Natural killer cell treated with Interleukin-12 subunit alpha and Interleukin-12 subunit beta and Interleukin-15 and Interleukin-18, amount 100 ng/mL, for 72 hours (primary cell): ENCODE data around the gene GABRP. TPM values are rescaled to one million over a fixed set of nuclear protein-coding genes. Genes with fewer than 3 reads are reported as not detected.

Experiments
- ATAC-seq, 2 donors: fragments of 150-1000 bp; cut with Tn5 transposase in 1 of 2; sonication (Bioruptor Pico), chemical (Tn5 transposase) in 1 of 2; 2 replicates each; pipeline ENCODE4 v1.10.0; 2021
- DNase-seq: peaks from one replicate; pipeline ENCODE4 v3.0.0; 2022; ENCODE audit warnings: low spot score
- H3K27ac Mint-ChIP-seq, 2 donors: 1 replicate in 1 of 2; 2 replicates in 1 of 2; pipeline ENCODE4 v1.8.0; 2022; ENCODE audit warnings: mixed read lengths in 2 of 2, mild to moderate bottlenecking in 1 of 2, moderate library complexity in 1 of 2
- H3K27me3 Mint-ChIP-seq, 2 donors: 1 replicate in 1 of 2; 2 replicates in 1 of 2; pipeline ENCODE4 v1.8.0; 2022; ENCODE audit warnings: mixed read lengths in 2 of 2
- H3K36me3 Mint-ChIP-seq: one replicate; pipeline ENCODE4 v1.8.0; 2022; ENCODE audit warnings: mixed read lengths
- H3K4me1 Mint-ChIP-seq, 2 donors: 1 replicate in 1 of 2; 2 replicates in 1 of 2; pipeline ENCODE4 v1.8.0; 2022; ENCODE audit warnings: low read depth in 2 of 2, mixed read lengths in 2 of 2, mild to moderate bottlenecking in 1 of 2
- H3K4me3 Mint-ChIP-seq: one replicate; pipeline ENCODE4 v1.8.0; 2022; ENCODE audit warnings: mixed read lengths
- H3K9me3 Mint-ChIP-seq: 2 replicates; pipeline ENCODE4 v1.8.0; 2022; ENCODE audit warnings: mixed read lengths
- total RNA-seq, 2 donors: library from RNA; stranded (reverse); gene quantifications; one replicate each; pipeline ENCODE4 v1.2.3, GENCODE V29; 2022

GABRP gene
- total RNA-seq, 2 donors from 2014 or later, result not detected

- H3K27ac Mint-ChIP-seq, result no peak overlapping the region
- peaks cover 13 to 15% of the 10 kb centered on the region in 2 donors for H3K4me1 Mint-ChIP-seq
- peaks cover 24% of the 10 kb centered on the region for H3K36me3 Mint-ChIP-seq
- H3K4me3 Mint-ChIP-seq, result no peak overlapping the region
- H3K9me3 Mint-ChIP-seq, result peaks cover 7% of the 10 kb centered on the region
- H3K27me3 Mint-ChIP-seq, result peaks cover 5 to 18% of the 10 kb centered on the region in 2 donors
- DNase-seq (no peak), ATAC-seq (no peak)
Observed at GRCh38 chr5:170863646-170864045, 80.1 kb downstream of the GABRP start.

Other genes with a start within 250 kb of the GABRP start
- gene RANBP17, start 78.3 kb downstream of the GABRP start, total RNA-seq, result 1 to 10 TPM; 6.9 to 8.3 TPM